Smooth muscle cell (in vitro differentiated cells): ENCODE data around the gene BAZ1A. TPM values are rescaled to one million over a fixed set of nuclear protein-coding genes. Genes with fewer than 3 reads are reported as not detected.

Experiments
- DNase-seq: peaks from one replicate; lab custom pipeline; 2025; ENCODE audit not compliant: unreplicated experiment; lab: John Stamatoyannopoulos, UW
- H2AFZ ChIP-seq: fragments of 200-600 bp; sonication (generic); 2 replicates; pipeline ENCODE4 v1.6.0; 2016; ENCODE audit warnings: antibody characterized with exemption, low read depth, mild to moderate bottlenecking
- H3F3A ChIP-seq: fragments of 200-600 bp; sonication (generic); 2 replicates; pipeline ENCODE4 v1.6.0; 2017; ENCODE audit warnings: antibody characterized with exemption, low read depth
- H3K27ac ChIP-seq: fragments of 200-600 bp; sonication (generic); 2 replicates; pipeline ENCODE4 v1.5.1; 2016; ENCODE audit warnings: low read depth, mild to moderate bottlenecking
- H3K27me3 ChIP-seq: fragments of 200-600 bp; sonication (generic); 2 replicates; pipeline ENCODE4 v1.6.1; 2016; ENCODE audit warnings: low read depth, mild to moderate bottlenecking
- H3K36me3 ChIP-seq: fragments of 200-600 bp; sonication (generic); 2 replicates; pipeline ENCODE4 v1.5.1; 2016; ENCODE audit warnings: low read depth
- H3K4me1 ChIP-seq: fragments of 200-600 bp; sonication (generic); 2 replicates; pipeline ENCODE4 v1.5.1; 2016; ENCODE audit warnings: low read depth
- H3K4me2 ChIP-seq: fragments of 200-600 bp; sonication (generic); 2 replicates; pipeline ENCODE4 v1.6.0; 2016; ENCODE audit warnings: mild to moderate bottlenecking
- H3K4me3 ChIP-seq: fragments of 200-600 bp; sonication (generic); 2 replicates; pipeline ENCODE4 v1.5.1; 2016; ENCODE audit warnings: mild to moderate bottlenecking
- H3K79me2 ChIP-seq: fragments of 200-600 bp; sonication (generic); 2 replicates; pipeline ENCODE4 v1.6.0; 2016; ENCODE audit warnings: low read depth, mild to moderate bottlenecking
- H3K9ac ChIP-seq: fragments of 200-600 bp; sonication (generic); 2 replicates; pipeline ENCODE4 v1.6.0; 2016; ENCODE audit warnings: low read depth
- H3K9me3 ChIP-seq: fragments of 200-600 bp; sonication (generic); replicated peaks from 2 replicates; pipeline ENCODE4 v1.5.1; 2016; ENCODE audit warnings: low read depth
- H4K20me1 ChIP-seq: fragments of 200-600 bp; sonication (generic); 2 replicates; pipeline ENCODE4 v1.6.0; 2016; ENCODE audit warnings: low read depth
- WGBS: methylation state at CpG from one replicate; pipeline ENCODE4 v1.1.7; 2016; ENCODE audit warnings: low lambda C conversion rate; 5-methylcytosine and 5-hydroxymethylcytosine counted together
- polyA plus RNA-seq: library from polyadenylated mRNA; unstranded; fragments of >200 nt; fragmentation: Nextera tagmentation; extraction: Ambion mirVana; gene quantifications from 2 replicates; pipeline ENCODE4 v1.2.1, GENCODE V29; 2016
- total RNA-seq: library from RNA; depleted of rRNA; stranded (reverse); fragments of >200 nt; gene quantifications from 2 replicates; pipeline ENCODE4 v1.2.3, GENCODE V29; 2014
- TF ChIP-seq, protein P1 (sequence below): fragments of 200-600 bp; sonication (generic); IDR thresholded peaks from 2 replicates; pipeline ENCODE4 v1.5.1; 2017; ENCODE audit warnings: borderline replicate concordance, mild to moderate bottlenecking, antibody characterized with exemption; ENCODE audit not compliant: insufficient read depth, poor library complexity, severe bottlenecking

Gene BAZ1A
- total and polyA plus RNA-seq, 2 experiments from 2014 or later = 12.4 to 21.7 TPM

DNA sequence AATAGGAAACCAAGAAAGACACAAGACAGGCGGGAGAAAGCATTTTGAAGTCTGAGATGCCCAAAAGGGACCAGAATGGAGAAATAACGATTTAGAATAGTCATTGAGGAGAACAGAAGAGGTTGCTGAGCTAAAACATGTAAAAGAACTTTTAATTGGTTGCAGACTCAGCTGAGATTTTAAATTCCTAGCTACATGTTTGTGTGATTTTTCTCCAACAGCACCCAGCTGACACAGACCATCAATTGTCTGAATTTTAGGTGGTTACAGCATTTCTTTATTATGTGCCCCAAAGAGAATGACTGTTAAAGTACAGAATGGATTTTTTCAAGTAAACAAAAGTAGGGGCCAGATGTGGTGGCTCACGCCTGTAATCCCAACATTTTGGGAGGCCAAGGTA lies 50.3 kb downstream of the BAZ1A start:
- H3K36me3 ChIP-seq = no peaks in the 10 kb centered on the region
- no peaks in the 10 kb centered on the region for H3K4me1 ChIP-seq
- H3F3A ChIP-seq = no peaks in the 10 kb centered on the region
- no peak overlapping the region for H3K4me2 ChIP-seq
- no peak overlapping the region for H3K27ac ChIP-seq
- TF ChIP-seq, protein P1, sequence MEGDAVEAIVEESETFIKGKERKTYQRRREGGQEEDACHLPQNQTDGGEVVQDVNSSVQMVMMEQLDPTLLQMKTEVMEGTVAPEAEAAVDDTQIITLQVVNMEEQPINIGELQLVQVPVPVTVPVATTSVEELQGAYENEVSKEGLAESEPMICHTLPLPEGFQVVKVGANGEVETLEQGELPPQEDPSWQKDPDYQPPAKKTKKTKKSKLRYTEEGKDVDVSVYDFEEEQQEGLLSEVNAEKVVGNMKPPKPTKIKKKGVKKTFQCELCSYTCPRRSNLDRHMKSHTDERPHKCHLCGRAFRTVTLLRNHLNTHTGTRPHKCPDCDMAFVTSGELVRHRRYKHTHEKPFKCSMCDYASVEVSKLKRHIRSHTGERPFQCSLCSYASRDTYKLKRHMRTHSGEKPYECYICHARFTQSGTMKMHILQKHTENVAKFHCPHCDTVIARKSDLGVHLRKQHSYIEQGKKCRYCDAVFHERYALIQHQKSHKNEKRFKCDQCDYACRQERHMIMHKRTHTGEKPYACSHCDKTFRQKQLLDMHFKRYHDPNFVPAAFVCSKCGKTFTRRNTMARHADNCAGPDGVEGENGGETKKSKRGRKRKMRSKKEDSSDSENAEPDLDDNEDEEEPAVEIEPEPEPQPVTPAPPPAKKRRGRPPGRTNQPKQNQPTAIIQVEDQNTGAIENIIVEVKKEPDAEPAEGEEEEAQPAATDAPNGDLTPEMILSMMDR = no peak
- H3K9me3 ChIP-seq = no peaks in the 10 kb centered on the region
- no peak overlapping the region for H3K4me3 ChIP-seq
- no peak overlapping the region for H2AFZ ChIP-seq
- H3K79me2 ChIP-seq = no peaks in the 10 kb centered on the region
- no peaks in the 10 kb centered on the region for H3K27me3 ChIP-seq
- 95% methylated on average over 3 of the region's 3 CpGs for WGBS
- no peaks in the 10 kb centered on the region for H4K20me1 ChIP-seq
- DNase-seq = no peak
- no peak overlapping the region for H3K9ac ChIP-seq

DNA sequence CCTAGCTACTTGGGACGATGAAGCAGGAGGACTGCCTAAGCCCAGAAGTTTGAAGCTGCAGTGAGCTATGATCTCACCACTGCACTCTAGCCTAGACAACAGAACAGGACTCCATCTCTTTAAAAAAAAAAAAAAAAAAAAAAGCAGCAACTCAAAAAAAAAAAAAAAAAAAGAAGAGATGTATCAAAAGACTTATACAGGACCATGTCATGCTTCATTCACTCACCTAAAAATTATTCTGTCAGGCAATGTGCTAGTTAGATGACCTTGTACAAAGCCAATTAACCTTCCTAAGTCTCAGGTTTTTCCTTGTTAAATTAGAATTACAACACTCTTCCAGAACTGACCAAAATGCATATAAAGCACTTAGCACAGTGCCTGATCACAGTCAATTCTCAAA lies 50.9 kb downstream of the BAZ1A start:
- Histone ChIP-seq H3K27me3 (no peaks in the 10 kb centered on the region), H3K36me3 (no peaks in the 10 kb centered on the region), H2AFZ (no peak overlapping the region), H3K4me1 (no peaks in the 10 kb centered on the region), H3K4me3 (no peak overlapping the region), H3K27ac (no peak overlapping the region), H3K4me2 (no peak overlapping the region), H3K79me2 (no peaks in the 10 kb centered on the region), H4K20me1 (no peaks in the 10 kb centered on the region), H3K9ac (no peak overlapping the region), H3K9me3 (no peaks in the 10 kb centered on the region), H3F3A (no peaks in the 10 kb centered on the region)
- TF ChIP-seq, protein P1 = no peak
- DNase-seq = no peak
- 77% methylated on average over 1 of the region's 1 CpG for WGBS

DNA sequence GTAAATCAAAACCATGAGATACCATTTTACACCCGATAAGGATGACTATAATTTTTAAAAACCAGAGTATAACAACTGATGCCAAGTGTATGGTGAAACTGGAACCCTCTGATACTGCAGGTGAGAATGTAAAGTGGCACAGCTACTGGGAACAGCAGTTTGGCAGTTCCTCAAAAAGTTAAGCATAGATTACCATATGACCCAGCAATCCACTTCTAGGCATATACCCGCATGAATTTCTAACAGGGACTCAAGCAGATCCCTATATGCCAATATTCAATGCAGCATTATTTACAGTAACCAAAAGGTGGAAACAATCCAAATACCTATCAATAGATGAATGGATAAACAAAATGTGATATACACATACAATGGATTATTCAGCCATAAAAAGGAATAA lies 57.4 kb downstream of the BAZ1A start:
- TF ChIP-seq, protein P1 = no peak
- Histone ChIP-seq H3K9me3 (no peaks in the 10 kb centered on the region), H3K9ac (no peak overlapping the region), H3K27ac (no peak overlapping the region), H3K79me2 (peaks cover 4% of the 10 kb centered on the region), H3K4me3 (no peak overlapping the region), H3K4me2 (no peak overlapping the region), H3F3A (no peaks in the 10 kb centered on the region), H3K36me3 (no peaks in the 10 kb centered on the region), H2AFZ (no peak overlapping the region), H3K27me3 (no peaks in the 10 kb centered on the region), H3K4me1 (no peaks in the 10 kb centered on the region), H4K20me1 (peaks cover 11% of the 10 kb centered on the region)
- WGBS = 97% methylated on average over 2 of the region's 2 CpGs
- DNase-seq = no peak

DNA sequence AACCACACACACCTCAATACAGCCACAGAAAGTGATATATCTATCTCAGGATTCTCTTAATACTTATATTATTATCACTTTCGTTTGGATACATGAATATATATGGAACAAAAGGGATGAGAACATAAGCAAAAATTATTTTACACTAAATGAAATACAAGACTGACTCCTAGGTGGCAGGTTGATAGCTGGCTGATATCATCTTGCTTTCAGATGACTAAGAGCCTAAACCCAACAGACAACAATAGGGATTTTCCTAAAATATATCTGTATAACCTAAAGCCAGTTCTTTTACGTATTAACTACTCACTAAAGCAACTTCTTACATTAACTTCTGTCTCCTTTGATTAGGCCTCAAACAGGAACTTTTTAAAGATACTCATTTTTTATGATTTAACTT lies 65.1 kb downstream of the BAZ1A start:
- WGBS = 45% methylated on average over 2 of the region's 2 CpGs
- H3K4me2 ChIP-seq = no peak overlapping the region
- no peak for DNase-seq
- TF ChIP-seq, protein P1 = no peak
- H3F3A ChIP-seq = no peaks in the 10 kb centered on the region
- H3K79me2 ChIP-seq = no peaks in the 10 kb centered on the region
- H3K27ac ChIP-seq = no peak overlapping the region
- H3K9ac ChIP-seq = no peak overlapping the region
- no peak overlapping the region for H3K4me3 ChIP-seq
- H3K27me3 ChIP-seq = no peaks in the 10 kb centered on the region
- H3K9me3 ChIP-seq = no peaks in the 10 kb centered on the region
- no peaks in the 10 kb centered on the region for H4K20me1 ChIP-seq
- H3K4me1 ChIP-seq = no peaks in the 10 kb centered on the region
- no peak overlapping the region for H2AFZ ChIP-seq
- peaks cover 7% of the 10 kb centered on the region for H3K36me3 ChIP-seq
